Stimulated activated CD4-positive, alpha-beta T cell treated with anti-CD3 and anti-CD28 coated beads, Interleukin-1b, Interleukin-23, amount 100 ng/mL, for 4 hours (primary cell): ENCODE results near the gene WDR1.

Experiments
- DNase-seq, 2 donors: peaks; one replicate each; pipeline ENCODE4 v3.0.0-alpha.2; 2020; ENCODE audit warnings: low read depth in 2 of 2

The WDR1 gene

GRCh38 chr4:10116569-10117358 lies at the start of gene WDR1:
TSS of gene WDR1 (minus strand) at chr4:10116799. CDS start at chr4:10116666, 133 bp downstream.
- DNase-seq = peak; percentile 95 to 96

- DNase-seq = peak in 1 of 2 donors; percentile 13
Observed at GRCh38 chr4:10164877-10165283, 48.3 kb upstream of the WDR1 start.

GRCh38 chr4:10163296-10163695 lies 46.7 kb upstream of the WDR1 start:
- no peak for DNase-seq

- no peak for DNase-seq
Observed at GRCh38 chr4:10162341-10163000, 45.9 kb upstream of the WDR1 start.

GRCh38 chr4:10161840-10162239 lies 45.2 kb upstream of the WDR1 start:
- DNase-seq = no peak

- DNase-seq = no peak
Observed at GRCh38 chr4:10161146-10161545, 44.5 kb upstream of the WDR1 start.

GRCh38 chr4:10160281-10160856 lies 43.8 kb upstream of the WDR1 start:
- no peak for DNase-seq

- DNase-seq = no peak
Observed at GRCh38 chr4:10159671-10160070, 43.1 kb upstream of the WDR1 start.

GRCh38 chr4:10158333-10158942 lies 41.8 kb upstream of the WDR1 start:
- DNase-seq = no peak

GRCh38 chr4:10157478-10158332 lies 41.1 kb upstream of the WDR1 start:
- DNase-seq = peak; percentile 6 to 13

- DNase-seq = no peak
Observed at GRCh38 chr4:10154241-10154640, 37.6 kb upstream of the WDR1 start.

- no peak for DNase-seq
Observed at GRCh38 chr4:10153161-10153560, 36.6 kb upstream of the WDR1 start.

- no peak for DNase-seq
Observed at GRCh38 chr4:10151182-10151581, 34.6 kb upstream of the WDR1 start.

- no peak for DNase-seq
Observed at GRCh38 chr4:10144966-10145365, 28.4 kb upstream of the WDR1 start.

- DNase-seq = no peak
Observed at GRCh38 chr4:10144479-10144878, 27.9 kb upstream of the WDR1 start.

- DNase-seq = no peak
Observed at GRCh38 chr4:10143171-10143570, 26.6 kb upstream of the WDR1 start.

- no peak for DNase-seq
Observed at GRCh38 chr4:10140866-10141759, 24.5 kb upstream of the WDR1 start.

GRCh38 chr4:10139518-10139917 lies 22.9 kb upstream of the WDR1 start:
- no peak for DNase-seq

GRCh38 chr4:10135260-10135659 lies 18.7 kb upstream of the WDR1 start:
- no peak for DNase-seq

GRCh38 chr4:10134141-10134540 lies 17.5 kb upstream of the WDR1 start:
- DNase-seq = no peak

- no peak for DNase-seq
Observed at GRCh38 chr4:10131202-10131601, 14.6 kb upstream of the WDR1 start.
